Caco-2 (cell line): ENCODE results near the gene FMC1. TPM values are rescaled to one million over a fixed set of nuclear protein-coding genes. Genes with fewer than 3 reads are reported as not detected.

Experiments used
- BruUV-seq: library from RNA; stranded (reverse); fragments of 400-500 nt; replicated peaks from 2 replicates; lab custom pipeline; 2021; lab: Mats Ljungman, UMichigan
- CTCF ChIA-PET: fragments of 300-600 bp; sonication (Branson Sonifier 250); formaldehyde crosslinking; loops from one replicate; lab custom pipeline; 2022; ENCODE audit warnings: antibody characterized with exemption; lab: Charles Lee
- POLR2A ChIA-PET: fragments of 300-600 bp; sonication (Branson Sonifier 250); formaldehyde crosslinking; loops from one replicate; lab custom pipeline; 2022; ENCODE audit warnings: antibody characterized with exemption; lab: Charles Lee
- DNase-seq, 2 experiments: peaks; one replicate each; pipeline versions ENCODE4 v3.0.0 to v3.0.0-alpha.2; 2020 to 2022
- H3K27me3 ChIP-seq: replicated peaks from 2 replicates; pipeline ENCODE4 v1.6.0; 2011; ENCODE audit warnings: low read length; ENCODE audit not compliant: control insufficient read depth, insufficient read depth
- H3K36me3 ChIP-seq: 2 replicates; pipeline ENCODE4 v1.5.1; 2011; ENCODE audit warnings: low read length; ENCODE audit not compliant: control insufficient read depth, insufficient read depth
- H3K4me1 ChIP-seq: fragments of 250-450 bp; sonication (Bioruptor Pico); 2 replicates; pipeline ENCODE4 v1.5.1; 2020; ENCODE audit warnings: mild to moderate bottlenecking
- H3K4me3 ChIP-seq: 2 replicates; pipeline ENCODE4 v1.5.1; 2011; ENCODE audit warnings: low read depth, mild to moderate bottlenecking, control low read depth, low read length
- H3K9me3 ChIP-seq: fragments of 250-450 bp; sonication (Bioruptor Pico); 2 replicates; pipeline ENCODE4 v1.5.1; 2020; ENCODE audit warnings: mild to moderate bottlenecking, moderate library complexity
- H3K27ac Mint-ChIP-seq: one replicate; pipeline ENCODE4 v1.8.0; 2022; ENCODE audit warnings: mixed read lengths; ENCODE audit not compliant: unreplicated experiment
- H3K27me3 Mint-ChIP-seq: one replicate; pipeline ENCODE4 v1.8.0; 2022; ENCODE audit warnings: mixed read lengths; ENCODE audit not compliant: insufficient read depth, unreplicated experiment
- H3K36me3 Mint-ChIP-seq: one replicate; pipeline ENCODE4 v1.8.0; 2022; ENCODE audit warnings: mild to moderate bottlenecking, mixed read lengths; ENCODE audit not compliant: insufficient read depth, unreplicated experiment
- H3K4me1 Mint-ChIP-seq: one replicate; pipeline ENCODE4 v1.8.0; 2022; ENCODE audit warnings: low read depth, mixed read lengths; ENCODE audit not compliant: unreplicated experiment
- H3K4me3 Mint-ChIP-seq: one replicate; pipeline ENCODE4 v1.8.0; 2022; ENCODE audit warnings: mild to moderate bottlenecking, moderate library complexity, mixed read lengths; ENCODE audit not compliant: unreplicated experiment
- H3K9me3 Mint-ChIP-seq: one replicate; pipeline ENCODE4 v1.8.0; 2022; ENCODE audit warnings: mixed read lengths; ENCODE audit not compliant: unreplicated experiment
- intact Hi-C: fragments of 100-400 bp; cut with micrococcal nuclease; formaldehyde crosslinking; loops from one replicate; pipeline ENCODE4 v1.10.0; 2022; ENCODE audit not compliant: unreplicated experiment
- total RNA-seq: library from RNA; stranded (reverse); gene quantifications from 2 replicates; pipeline ENCODE4 v1.2.3, GENCODE V29; 2022
- TF ChIP-seq, protein P1 (sequence below), 2 experiments: fragments of 200-600 bp in 1 of 2; IDR thresholded peaks; 1 replicate in 1 of 2; 2 replicates in 1 of 2; pipeline versions ENCODE4 v1.5.1 to v1.8.0; 2011 to 2022; ENCODE audit warnings: antibody characterized with exemption in 1 of 2, control low read depth in 1 of 2, inconsistent platforms in 1 of 2, low read depth in 1 of 2, low read length in 1 of 2, mild to moderate bottlenecking in 1 of 2, moderate library complexity in 1 of 2; ENCODE audit not compliant: insufficient read depth in 1 of 2, severe bottlenecking in 1 of 2, unreplicated experiment in 1 of 2

The FMC1 gene
- total RNA-seq, 1 experiment from 2014 or later = 15.1 TPM

DNA sequence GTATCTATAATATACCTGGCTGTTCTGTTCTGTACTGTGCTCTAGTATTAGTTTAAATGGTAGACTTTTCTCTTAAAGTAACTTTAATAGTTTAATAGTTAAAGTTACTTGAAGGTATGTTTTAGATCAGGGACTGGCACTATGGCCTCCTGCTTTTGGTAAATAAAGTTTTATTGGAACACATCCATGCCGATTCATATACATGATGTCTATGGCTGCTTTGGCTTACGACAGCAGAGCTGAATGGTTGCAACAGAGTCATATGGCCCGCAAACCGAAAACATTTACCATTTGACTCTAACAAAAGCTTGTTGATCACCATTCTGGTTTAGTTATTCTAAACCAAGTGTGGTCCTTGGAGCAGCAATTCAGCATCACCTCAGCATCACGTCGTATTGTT lies 25.3 kb downstream of the FMC1 start:
- BruUV-seq = no TSS peak
- H3K36me3 ChIP-seq = peaks cover 2% of the 10 kb centered on the region
- H3K9me3 Mint-ChIP-seq = no peaks in the 10 kb centered on the region
- POLR2A ChIA-PET = no interaction called here
- no peak for DNase-seq
- no peaks in the 10 kb centered on the region for H3K4me1 ChIP-seq
- no peaks in the 10 kb centered on the region for H3K27me3 Mint-ChIP-seq
- H3K27me3 ChIP-seq = no peaks in the 10 kb centered on the region
- H3K4me3 Mint-ChIP-seq = no peak overlapping the region
- TF ChIP-seq, protein P1, sequence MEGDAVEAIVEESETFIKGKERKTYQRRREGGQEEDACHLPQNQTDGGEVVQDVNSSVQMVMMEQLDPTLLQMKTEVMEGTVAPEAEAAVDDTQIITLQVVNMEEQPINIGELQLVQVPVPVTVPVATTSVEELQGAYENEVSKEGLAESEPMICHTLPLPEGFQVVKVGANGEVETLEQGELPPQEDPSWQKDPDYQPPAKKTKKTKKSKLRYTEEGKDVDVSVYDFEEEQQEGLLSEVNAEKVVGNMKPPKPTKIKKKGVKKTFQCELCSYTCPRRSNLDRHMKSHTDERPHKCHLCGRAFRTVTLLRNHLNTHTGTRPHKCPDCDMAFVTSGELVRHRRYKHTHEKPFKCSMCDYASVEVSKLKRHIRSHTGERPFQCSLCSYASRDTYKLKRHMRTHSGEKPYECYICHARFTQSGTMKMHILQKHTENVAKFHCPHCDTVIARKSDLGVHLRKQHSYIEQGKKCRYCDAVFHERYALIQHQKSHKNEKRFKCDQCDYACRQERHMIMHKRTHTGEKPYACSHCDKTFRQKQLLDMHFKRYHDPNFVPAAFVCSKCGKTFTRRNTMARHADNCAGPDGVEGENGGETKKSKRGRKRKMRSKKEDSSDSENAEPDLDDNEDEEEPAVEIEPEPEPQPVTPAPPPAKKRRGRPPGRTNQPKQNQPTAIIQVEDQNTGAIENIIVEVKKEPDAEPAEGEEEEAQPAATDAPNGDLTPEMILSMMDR (IDR thresholded peaks at IDR 0.05; ENCODE audit: insufficient read depth in 1 of 2, low read depth in 1 of 2, low read length in 1 of 2, severe bottlenecking in 1 of 2, unreplicated experiment in 1 of 2) = no peak
- H3K27ac Mint-ChIP-seq = no peak overlapping the region
- H3K4me1 Mint-ChIP-seq = peaks cover 12% of the 10 kb centered on the region
- CTCF ChIA-PET = no interaction called here
- peaks cover 31% of the 10 kb centered on the region for H3K36me3 Mint-ChIP-seq
- intact Hi-C loops = no loop called here
- H3K4me3 ChIP-seq = no peak overlapping the region
- H3K9me3 ChIP-seq = no peaks in the 10 kb centered on the region

DNA sequence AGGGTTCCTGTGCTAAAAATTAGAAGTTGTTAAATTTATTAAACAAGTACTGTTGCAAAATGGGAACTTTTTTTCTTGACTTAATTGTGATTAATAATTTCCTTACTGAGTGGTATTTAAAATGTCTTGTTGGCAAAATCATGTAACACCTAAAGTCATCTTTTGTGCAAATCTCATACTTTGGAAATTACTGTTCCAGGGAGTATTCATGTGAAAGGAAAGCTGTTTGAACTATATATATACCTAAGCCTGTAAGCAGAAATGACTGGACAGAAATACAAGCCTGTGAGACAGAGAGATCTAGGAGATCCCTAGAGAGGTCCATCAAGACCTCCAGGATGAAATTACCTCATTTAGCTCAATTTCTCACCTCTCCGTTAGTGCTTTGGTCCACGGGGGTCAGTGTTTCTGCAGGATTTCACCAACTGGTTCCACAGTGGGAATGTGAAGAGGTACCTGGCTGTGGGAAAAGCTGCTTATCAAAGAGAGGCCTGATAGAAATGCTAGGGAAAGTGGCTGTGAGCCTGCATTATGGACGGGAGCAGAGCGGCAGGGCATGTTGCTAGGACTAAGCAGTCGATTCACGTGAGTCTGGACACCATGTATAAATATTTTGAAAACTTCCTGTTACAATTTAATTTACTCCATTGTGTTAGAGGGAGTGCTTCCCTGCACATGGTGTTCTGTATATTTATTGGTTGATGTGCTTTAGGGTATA lies 26.5 kb downstream of the FMC1 start:
- Mint-ChIP-seq H3K4me3 (no peak overlapping the region), H3K36me3 (peaks cover 26% of the 10 kb centered on the region), H3K4me1 (peaks cover 19% of the 10 kb centered on the region), H3K27ac (no peak overlapping the region), H3K9me3 (no peaks in the 10 kb centered on the region), H3K27me3 (no peaks in the 10 kb centered on the region)
- TF ChIP-seq, protein P1 (IDR thresholded peaks at IDR 0.05; ENCODE audit: insufficient read depth in 1 of 2, low read depth in 1 of 2, low read length in 1 of 2, severe bottlenecking in 1 of 2, unreplicated experiment in 1 of 2) = no peak
- intact Hi-C loops = no loop called here
- DNase-seq = no peak
- Histone ChIP-seq H3K27me3 (no peaks in the 10 kb centered on the region), H3K9me3 (no peaks in the 10 kb centered on the region), H3K4me3 (no peak overlapping the region), H3K36me3 (peaks cover 2% of the 10 kb centered on the region), H3K4me1 (no peaks in the 10 kb centered on the region)
- POLR2A ChIA-PET = no interaction called here
- CTCF ChIA-PET = no interaction called here
- BruUV-seq = no TSS peak

DNA sequence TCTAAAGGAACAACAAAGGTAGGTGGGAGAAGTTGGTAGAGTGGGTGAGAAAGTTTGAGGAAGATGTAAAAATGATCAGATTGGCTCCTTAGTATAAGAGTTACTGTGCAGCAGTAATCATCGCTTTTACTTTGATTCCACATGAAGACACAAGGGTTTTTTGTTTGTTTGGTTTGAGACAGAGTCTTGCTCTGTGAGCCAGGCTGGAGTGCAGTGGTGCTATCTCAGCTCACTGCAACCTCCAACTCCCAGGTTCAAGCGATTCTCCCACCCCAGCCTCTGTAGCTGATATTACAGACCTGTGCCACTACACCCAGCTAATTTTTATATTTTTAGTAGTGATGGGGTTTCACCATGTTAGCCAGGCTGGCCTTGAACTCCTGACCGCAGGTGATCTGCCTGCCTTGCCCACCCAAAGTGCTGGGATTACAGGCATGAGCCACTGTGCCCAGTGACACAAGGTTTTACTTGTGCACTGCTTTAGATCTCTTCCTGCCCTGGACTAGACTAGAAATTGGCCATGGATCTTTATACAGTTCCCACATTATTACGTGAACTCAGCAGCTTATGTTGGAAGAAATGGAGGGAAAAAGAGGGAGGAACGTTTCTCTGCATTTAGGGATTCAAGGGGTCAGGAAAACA lies 29.3 kb downstream of the FMC1 start:
- ChIA-PET POLR2A (interaction anchor here (0.6 kb wide), 1 partner anchor 43 kb away, joined by 8 read pairs; no protein-coding TSS in a partner anchor), CTCF (interaction anchor here (0.8 kb wide), 1 partner anchor 78 kb away, joined by 3 read pairs; no protein-coding TSS in a partner anchor)
- Histone ChIP-seq H3K9me3 (no peaks in the 10 kb centered on the region), H3K4me1 (no peaks in the 10 kb centered on the region), H3K4me3 (no peak overlapping the region), H3K27me3 (no peaks in the 10 kb centered on the region), H3K36me3 (peaks cover under 1% of the 10 kb centered on the region)
- no peak overlapping the region for H3K27ac Mint-ChIP-seq
- H3K9me3 Mint-ChIP-seq = no peaks in the 10 kb centered on the region
- H3K4me1 Mint-ChIP-seq = peaks cover 20% of the 10 kb centered on the region
- BruUV-seq = no TSS peak
- peaks cover 22% of the 10 kb centered on the region for H3K36me3 Mint-ChIP-seq
- TF ChIP-seq, protein P1 (IDR thresholded peaks at IDR 0.05; ENCODE audit: insufficient read depth in 1 of 2, low read depth in 1 of 2, low read length in 1 of 2, severe bottlenecking in 1 of 2, unreplicated experiment in 1 of 2) = no peak
- intact Hi-C loops = no loop called here
- H3K4me3 Mint-ChIP-seq = no peak overlapping the region
- H3K27me3 Mint-ChIP-seq = no peaks in the 10 kb centered on the region
- DNase-seq = no peak
